Keratinocyte (primary cell): ENCODE data around the gene EPB41L2. TPM values are rescaled to one million over a fixed set of nuclear protein-coding genes. Genes with fewer than 3 reads are reported as not detected.

Experiments
- DNase-seq: peaks from one replicate; pipeline ENCODE4 v3.0.0-alpha.2; 2011; ENCODE audit warnings: low read depth, missing footprints, low spot score
- FAIRE-seq: peaks from 2 replicates; lab custom pipeline; 2011; peaks lifted over from hg19 to GRCh38; lab: Jason Lieb, UNC
- H2AFZ ChIP-seq: 2 replicates; pipeline ENCODE4 v1.6.0; 2012; ENCODE audit warnings: low read length, control low read depth, inconsistent platforms; ENCODE audit not compliant: control insufficient read depth
- H3K27ac ChIP-seq: 2 replicates; pipeline ENCODE4 v1.5.1; 2011; ENCODE audit warnings: low read length; ENCODE audit not compliant: control insufficient read depth, insufficient read depth
- H3K27me3 ChIP-seq: 3 replicates; pipeline ENCODE4 v1.6.0; 2011; ENCODE audit warnings: low read length; ENCODE audit not compliant: control insufficient read depth, insufficient read depth; ENCODE audit errors: extremely low read depth
- H3K36me3 ChIP-seq, 2 experiments: 2 replicates in 1 of 2; 3 replicates in 1 of 2; pipeline ENCODE4 v1.5.1; 2011; ENCODE audit warnings: low read length in 2 of 2, mild to moderate bottlenecking in 1 of 2; ENCODE audit not compliant: control insufficient read depth in 2 of 2, insufficient read depth in 2 of 2; ENCODE audit errors: extremely low read depth in 1 of 2
- H3K4me1 ChIP-seq: 3 replicates; pipeline ENCODE4 v1.5.1; 2011; ENCODE audit warnings: low read length; ENCODE audit not compliant: control insufficient read depth, insufficient read depth; ENCODE audit errors: extremely low read depth
- H3K4me2 ChIP-seq: 3 replicates; pipeline ENCODE4 v1.6.0; 2011; ENCODE audit warnings: low read depth, low read length; ENCODE audit not compliant: control insufficient read depth, insufficient read depth; ENCODE audit errors: extremely low read depth
- H3K4me3 ChIP-seq, 3 experiments: fragments of 200-600 bp in 1 of 3; sonication (generic) in 1 of 3; 2 replicates in 2 of 3; 3 replicates in 1 of 3; pipeline ENCODE4 v1.5.1; 2011 to 2016; ENCODE audit warnings: low read length in 3 of 3, mild to moderate bottlenecking in 3 of 3, control low read depth in 2 of 3, inconsistent platforms in 1 of 3, low read depth in 1 of 3, mixed read lengths in 1 of 3, mixed run types in 1 of 3, moderate library complexity in 1 of 3; ENCODE audit not compliant: control insufficient read depth in 2 of 3, insufficient read depth in 2 of 3; ENCODE audit errors: extremely low read depth in 1 of 3
- H3K79me2 ChIP-seq: 2 replicates; pipeline ENCODE4 v1.6.0; 2012; ENCODE audit warnings: low read length; ENCODE audit not compliant: control insufficient read depth, insufficient read depth
- H3K9ac ChIP-seq: 3 replicates; pipeline ENCODE4 v1.6.0; 2011; ENCODE audit warnings: low read length; ENCODE audit not compliant: control insufficient read depth, insufficient read depth; ENCODE audit errors: extremely low read depth
- H3K9me1 ChIP-seq: 3 replicates; pipeline ENCODE4 v1.6.0; 2011; ENCODE audit warnings: low read length; ENCODE audit not compliant: control insufficient read depth, insufficient read depth; ENCODE audit errors: extremely low read depth
- H3K9me3 ChIP-seq: 2 replicates; pipeline ENCODE4 v1.5.1; 2012; ENCODE audit warnings: low read depth, low read length; ENCODE audit not compliant: control insufficient read depth
- H4K20me1 ChIP-seq: 3 replicates; pipeline ENCODE4 v1.6.0; 2011; ENCODE audit warnings: low read length; ENCODE audit not compliant: control insufficient read depth, insufficient read depth; ENCODE audit errors: extremely low read depth
- CTCF ChIP-seq, 3 experiments: IDR thresholded peaks in 1 of 3; conservative IDR thresholded peaks in 1 of 3; optimal IDR thresholded peaks in 1 of 3; 2 replicates in 2 of 3; 3 replicates in 1 of 3; pipeline versions ENCODE3 to v1.5.1; 2011; ENCODE audit warnings: low read length in 3 of 3, mild to moderate bottlenecking in 3 of 3, moderate library complexity in 2 of 3, control low read depth in 1 of 3, inconsistent platforms in 1 of 3; ENCODE audit not compliant: insufficient read depth in 2 of 3; ENCODE audit errors: extremely low read depth in 1 of 3
- EZH2 ChIP-seq: IDR thresholded peaks from one replicate; pipeline ENCODE4 v1.6.1; 2012; ENCODE audit warnings: inconsistent platforms, mild to moderate bottlenecking, low read length, moderate library complexity
- dilution Hi-C: fragments of 300-500 bp; cut with MboI; formaldehyde crosslinking; loops from one replicate; pipeline ENCODE4 v1.7.0; 2020; ENCODE audit warnings: low sequenced_read_pairs; ENCODE audit not compliant: extremely low pct_ligation_motif_present
- polyA plus RNA-seq, 5 experiments: library from polyadenylated mRNA; depleted of rRNA in 3 of 5; stranded (reverse) in 3 of 5; stranded (forward) in 1 of 5; unstranded in 1 of 5; fragments of >200 nt; gene quantifications; 1 replicate in 1 of 5; 2 replicates in 3 of 5; 3 replicates in 1 of 5; pipeline versions ENCODE4 v1.2.1 to v1.2.3, GENCODE V29; 2011 to 2012; ENCODE audit warnings: missing spikeins in 2 of 5, low read depth in 1 of 5, low replicate concordance in 1 of 5

The EPB41L2 gene
- polyA plus RNA-seq, 1 donor (not counting 4 experiments of a cell fraction or from before 2014, with no cell fraction given), result 22.0 TPM

- no peak overlapping the region for H3K4me3 ChIP-seq
- no peak for FAIRE-seq
- no peaks in the 10 kb centered on the region for H3K27me3 ChIP-seq
- H4K20me1 ChIP-seq, result no peaks in the 10 kb centered on the region
- no peaks in the 10 kb centered on the region for H3K79me2 ChIP-seq
- H3K9me1 ChIP-seq, result no peaks in the 10 kb centered on the region
- H3K27ac ChIP-seq, result no peak overlapping the region
- no peak overlapping the region for H2AFZ ChIP-seq
- DNase-seq, result no peak
- no peak overlapping the region for H3K9ac ChIP-seq
- H3K36me3 ChIP-seq, result no peaks in the 10 kb centered on the region
- dilution Hi-C loops, result no loop called here
- no peaks in the 10 kb centered on the region for H3K9me3 ChIP-seq
- TF ChIP-seq CTCF (optimal IDR thresholded peaks at IDR 0.05 in 1 of 3, IDR thresholded peaks at IDR 0.05 in 1 of 3, conservative IDR thresholded peaks at IDR 0.05 in 1 of 3; ENCODE audit: extremely low read depth in 1 of 3, insufficient read depth in 2 of 3, low read length in 3 of 3), result no peak
- no peak for TF ChIP-seq EZH2
- no peak overlapping the region for H3K4me2 ChIP-seq
- H3K4me1 ChIP-seq, result no peaks in the 10 kb centered on the region
Observed at GRCh38 chr6:131084982-131085381, 21.9 kb upstream of the EPB41L2 start.

GRCh38 chr6:131083687-131084086, 20.6 kb upstream of the EPB41L2 start:
- H2AFZ ChIP-seq, result no peak overlapping the region
- H3K79me2 ChIP-seq, result no peaks in the 10 kb centered on the region
- dilution Hi-C loops, result no loop called here
- no peaks in the 10 kb centered on the region for H3K9me3 ChIP-seq
- no peak overlapping the region for H3K27ac ChIP-seq
- no peak for TF ChIP-seq EZH2
- TF ChIP-seq CTCF (optimal IDR thresholded peaks at IDR 0.05 in 1 of 3, IDR thresholded peaks at IDR 0.05 in 1 of 3, conservative IDR thresholded peaks at IDR 0.05 in 1 of 3; ENCODE audit: extremely low read depth in 1 of 3, insufficient read depth in 2 of 3, low read length in 3 of 3), result no peak
- H3K27me3 ChIP-seq, result no peaks in the 10 kb centered on the region
- H3K9ac ChIP-seq, result no peak overlapping the region
- no peak for DNase-seq
- H3K4me1 ChIP-seq, result no peaks in the 10 kb centered on the region
- no peaks in the 10 kb centered on the region for H3K36me3 ChIP-seq
- no peak overlapping the region for H3K4me3 ChIP-seq
- no peaks in the 10 kb centered on the region for H3K9me1 ChIP-seq
- H3K4me2 ChIP-seq, result no peak overlapping the region
- no peak for FAIRE-seq
- H4K20me1 ChIP-seq, result no peaks in the 10 kb centered on the region
